GM23338 (cell line): ENCODE measurements around the gene TPGS1. TPM values are rescaled to one million over a fixed set of nuclear protein-coding genes. Genes with fewer than 3 reads are reported as not detected.

ENCODE experiments used
- ATAC-seq: fragments of 200-7000 bp; cut with Tn5 transposase; 3 replicates; pipeline ENCODE4 v1.9.1; 2020
- DNase-seq: peaks from one replicate; pipeline ENCODE4 v3.0.0-alpha.2; 2015; ENCODE audit warnings: low spot score
- H2AFZ ChIP-seq: fragments of 200-600 bp; sonication (generic); 2 replicates; pipeline ENCODE4 v1.8.0; 2016; ENCODE audit warnings: antibody characterized with exemption, mild to moderate bottlenecking, moderate library complexity
- H3F3A ChIP-seq: fragments of 200-600 bp; sonication (generic); replicated peaks from 2 replicates; pipeline ENCODE4 v1.8.0; 2017; ENCODE audit warnings: antibody characterized with exemption, mixed run types, low read depth
- H3K27ac ChIP-seq: fragments of 200-600 bp; sonication (generic); 2 replicates; pipeline ENCODE4 v1.6.1; 2016; ENCODE audit warnings: low read depth
- H3K27me3 ChIP-seq: fragments of 200-600 bp; sonication (generic); 2 replicates; pipeline ENCODE4 v1.8.0; 2016; ENCODE audit warnings: mild to moderate bottlenecking, mixed run types, moderate library complexity; ENCODE audit not compliant: insufficient read depth
- H3K36me3 ChIP-seq: fragments of 200-600 bp; sonication (generic); 2 replicates; pipeline ENCODE4 v1.8.0; 2016; ENCODE audit warnings: mild to moderate bottlenecking; ENCODE audit not compliant: insufficient read depth
- H3K4me1 ChIP-seq: fragments of 200-600 bp; sonication (generic); 2 replicates; pipeline ENCODE4 v1.8.0; 2016; ENCODE audit warnings: mild to moderate bottlenecking, moderate library complexity; ENCODE audit not compliant: insufficient read depth
- H3K4me2 ChIP-seq: fragments of 200-600 bp; sonication (generic); 2 replicates; pipeline ENCODE4 v1.7.1; 2017; ENCODE audit warnings: mixed run types
- H3K4me3 ChIP-seq: fragments of 200-600 bp; sonication (generic); 2 replicates; pipeline ENCODE4 v1.6.1; 2016; ENCODE audit warnings: mixed run types
- H3K79me2 ChIP-seq: fragments of 200-600 bp; sonication (generic); replicated peaks from 2 replicates; pipeline ENCODE4 v1.8.0; 2017; ENCODE audit warnings: mild to moderate bottlenecking; ENCODE audit not compliant: insufficient read depth
- H3K9me2 ChIP-seq: fragments of 200-600 bp; sonication (generic); 2 replicates; pipeline ENCODE4 v1.8.0; 2017; ENCODE audit not compliant: insufficient read depth
- H4K20me1 ChIP-seq: fragments of 200-600 bp; sonication (generic); replicated peaks from 2 replicates; pipeline ENCODE4 v1.8.0; 2017; ENCODE audit warnings: mild to moderate bottlenecking; ENCODE audit not compliant: insufficient read depth
- H3K27ac Mint-ChIP-seq: 2 replicates; pipeline ENCODE4 v1.8.0; 2020; ENCODE audit warnings: inconsistent platforms, mild to moderate bottlenecking, moderate library complexity, mixed read lengths
- H3K27me3 Mint-ChIP-seq: 3 replicates; pipeline ENCODE4 v1.8.0; 2022; ENCODE audit warnings: low read depth, mild to moderate bottlenecking, moderate library complexity, mixed read lengths, inconsistent platforms; ENCODE audit not compliant: insufficient read depth, poor library complexity
- H3K36me3 Mint-ChIP-seq: 3 replicates; pipeline ENCODE4 v1.8.0; 2021; ENCODE audit warnings: low read depth, mild to moderate bottlenecking, inconsistent platforms, moderate library complexity, mixed read lengths
- H3K4me1 Mint-ChIP-seq: 3 replicates; pipeline ENCODE4 v1.8.0; 2020; ENCODE audit warnings: mild to moderate bottlenecking, inconsistent platforms, mixed read lengths
- H3K4me3 Mint-ChIP-seq: 3 replicates; pipeline ENCODE4 v1.8.0; 2021; ENCODE audit warnings: moderate library complexity, mild to moderate bottlenecking, inconsistent platforms, mixed read lengths
- H3K9me3 Mint-ChIP-seq: 3 replicates; pipeline ENCODE4 v1.8.0; 2020; ENCODE audit warnings: moderate library complexity, mild to moderate bottlenecking, inconsistent platforms, mixed read lengths
- CREB1 ChIP-seq: fragments of 250-450 bp; sonication (Bioruptor Pico); IDR thresholded peaks from 2 replicates; pipeline ENCODE4 v1.5.0; 2020; ENCODE audit warnings: low read depth, mild to moderate bottlenecking, moderate library complexity
- EZH2 ChIP-seq: fragments of 200-600 bp; sonication (generic); IDR thresholded peaks from one replicate; pipeline ENCODE4 v1.8.0; 2017; ENCODE audit warnings: antibody characterized with exemption, mild to moderate bottlenecking, low read depth; ENCODE audit not compliant: unreplicated experiment
- EZH2phosphoT487 ChIP-seq: fragments of 200-600 bp; sonication (generic); IDR thresholded peaks from one replicate; pipeline ENCODE4 v1.8.1; 2018; ENCODE audit warnings: antibody characterized with exemption; ENCODE audit not compliant: unreplicated experiment
- JUNB ChIP-seq: IDR thresholded peaks from one replicate; pipeline ENCODE4 v1.6.1; 2016; ENCODE audit warnings: antibody characterized with exemption; ENCODE audit not compliant: unreplicated experiment
- NANOG ChIP-seq: IDR thresholded peaks from 2 replicates; pipeline ENCODE4 v1.6.1; 2016; ENCODE audit warnings: antibody characterized with exemption, borderline replicate concordance
- POLR2AphosphoS5 ChIP-seq: IDR thresholded peaks from 2 replicates; pipeline ENCODE4 v1.6.1; 2016; ENCODE audit warnings: antibody characterized with exemption, low read depth
- STAT1 ChIP-seq: IDR thresholded peaks from one replicate; pipeline ENCODE4 v1.6.1; 2016; ENCODE audit warnings: antibody characterized with exemption; ENCODE audit not compliant: unreplicated experiment
- ZNF331 ChIP-seq: fragments of 250-450 bp; sonication (Bioruptor Pico); IDR thresholded peaks from 2 replicates; pipeline ENCODE4 v1.5.0; 2020; ENCODE audit warnings: low read depth, mild to moderate bottlenecking, moderate library complexity
- polyA plus RNA-seq: library from polyadenylated mRNA; unstranded; fragments of >200 nt; fragmentation: Nextera tagmentation; extraction: Ambion mirVana; gene quantifications from 2 replicates; pipeline ENCODE4 v1.2.1, GENCODE V29; 2016
- total RNA-seq: library from RNA; depleted of rRNA; stranded (reverse); fragments of >200 nt; shearing (Covaris generic); gene quantifications from 2 replicates; pipeline ENCODE4 v1.2.3, GENCODE V29; 2014
- TF ChIP-seq, protein P1 (sequence below), 2 experiments: fragments of 200-600 bp in 1 of 2; sonication (generic) in 1 of 2; conservative IDR thresholded peaks; 2 replicates each; pipeline versions ENCODE4 v1.5.1 to v1.6.1; 2016 to 2017; ENCODE audit warnings: antibody characterized with exemption in 2 of 2, low read depth in 2 of 2, mild to moderate bottlenecking in 2 of 2, moderate library complexity in 1 of 2
- TF ChIP-seq, protein P2 (sequence below): IDR thresholded peaks from 2 replicates; pipeline ENCODE4 v1.6.1; 2016; ENCODE audit warnings: antibody characterized with exemption

The TPGS1 gene
- total and polyA plus RNA-seq, 2 experiments from 2014 or later, result 11.9 to 38.4 TPM

DNA sequence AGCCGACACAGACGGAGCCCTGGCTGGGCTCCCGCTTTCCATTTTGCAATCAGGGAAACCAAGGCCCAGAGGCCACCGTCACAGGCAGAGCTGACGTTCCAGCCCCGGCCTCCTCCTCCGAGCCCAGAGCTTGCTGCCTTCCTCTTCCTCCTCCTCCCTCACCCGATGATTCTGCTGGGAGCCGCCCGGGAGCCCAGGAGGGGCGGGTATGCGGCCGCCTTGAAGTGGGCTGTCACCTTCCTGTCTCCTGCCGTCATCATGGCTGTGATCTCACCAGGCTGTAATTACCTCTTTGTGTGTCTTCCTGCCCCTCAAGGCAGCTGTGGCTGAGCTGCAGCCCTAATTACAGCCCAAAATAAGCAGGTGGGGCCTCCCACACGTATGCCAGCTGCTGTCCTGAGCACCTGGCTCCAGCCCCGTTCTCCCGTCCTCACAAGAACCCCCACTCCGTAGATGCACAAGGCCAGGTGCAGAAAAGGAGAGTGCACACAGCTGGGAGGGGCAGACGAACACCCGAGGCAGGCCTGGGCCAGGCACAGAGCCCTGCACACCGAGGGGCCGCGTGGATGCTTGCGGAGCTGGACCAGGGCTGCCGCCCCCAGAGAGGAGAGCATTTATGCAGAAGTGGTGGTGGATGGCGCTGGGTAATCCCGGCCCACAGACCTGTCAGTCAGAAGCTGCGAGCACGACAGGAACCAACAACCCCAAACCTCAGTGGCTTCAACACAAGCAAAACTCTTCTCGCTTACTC, 4.0 kb downstream of the TPGS1 start:
- H4K20me1 ChIP-seq, result no peaks in the 10 kb centered on the region
- Mint-ChIP-seq H3K4me1 (peaks cover 17% of the 10 kb centered on the region; the same call in 2 of the 3 replicates), H3K27ac (peak overlapping the region; percentile 41; the same call in 1 of the 2 replicates), H3K9me3 (peaks cover 9% of the 10 kb centered on the region), H3K4me3 (peak overlapping the region; percentile 63), H3K27me3 (peaks cover 32% of the 10 kb centered on the region), H3K36me3 (peaks cover 30% of the 10 kb centered on the region)
- no peaks in the 10 kb centered on the region for H3K9me2 ChIP-seq
- H3F3A ChIP-seq, result peaks cover 20% of the 10 kb centered on the region; the same call in 1 of the 2 replicates
- ATAC-seq (peak; percentile 0; the same call in 1 of the 3 replicates), DNase-seq (no peak)
- H3K79me2 ChIP-seq, result no peaks in the 10 kb centered on the region
- TF ChIP-seq, protein P1, sequence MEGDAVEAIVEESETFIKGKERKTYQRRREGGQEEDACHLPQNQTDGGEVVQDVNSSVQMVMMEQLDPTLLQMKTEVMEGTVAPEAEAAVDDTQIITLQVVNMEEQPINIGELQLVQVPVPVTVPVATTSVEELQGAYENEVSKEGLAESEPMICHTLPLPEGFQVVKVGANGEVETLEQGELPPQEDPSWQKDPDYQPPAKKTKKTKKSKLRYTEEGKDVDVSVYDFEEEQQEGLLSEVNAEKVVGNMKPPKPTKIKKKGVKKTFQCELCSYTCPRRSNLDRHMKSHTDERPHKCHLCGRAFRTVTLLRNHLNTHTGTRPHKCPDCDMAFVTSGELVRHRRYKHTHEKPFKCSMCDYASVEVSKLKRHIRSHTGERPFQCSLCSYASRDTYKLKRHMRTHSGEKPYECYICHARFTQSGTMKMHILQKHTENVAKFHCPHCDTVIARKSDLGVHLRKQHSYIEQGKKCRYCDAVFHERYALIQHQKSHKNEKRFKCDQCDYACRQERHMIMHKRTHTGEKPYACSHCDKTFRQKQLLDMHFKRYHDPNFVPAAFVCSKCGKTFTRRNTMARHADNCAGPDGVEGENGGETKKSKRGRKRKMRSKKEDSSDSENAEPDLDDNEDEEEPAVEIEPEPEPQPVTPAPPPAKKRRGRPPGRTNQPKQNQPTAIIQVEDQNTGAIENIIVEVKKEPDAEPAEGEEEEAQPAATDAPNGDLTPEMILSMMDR (conservative IDR thresholded peaks at IDR 0.05; ENCODE audit: low read depth in 2 of 2), result no peak
- TF ChIP-seq CREB1 (CRISPR knock-in tag) (peak; percentile 38; the same call in 1 of the 2 replicates), NANOG (no peak), STAT1 (no peak)
- no peak overlapping the region for H3K27ac ChIP-seq
- H3K36me3 ChIP-seq, result no peaks in the 10 kb centered on the region; the same call in 1 of the 2 replicates
- peak overlapping the region; percentile 26; the same call in 1 of the 2 replicates for H3K4me3 ChIP-seq
- H2AFZ ChIP-seq, result no peak overlapping the region
- H3K4me1 ChIP-seq, result peaks cover 5% of the 10 kb centered on the region; the same call in 1 of the 2 replicates
- H3K27me3 ChIP-seq, result no peaks in the 10 kb centered on the region
- H3K4me2 ChIP-seq, result peak overlapping the region; percentile 71

DNA sequence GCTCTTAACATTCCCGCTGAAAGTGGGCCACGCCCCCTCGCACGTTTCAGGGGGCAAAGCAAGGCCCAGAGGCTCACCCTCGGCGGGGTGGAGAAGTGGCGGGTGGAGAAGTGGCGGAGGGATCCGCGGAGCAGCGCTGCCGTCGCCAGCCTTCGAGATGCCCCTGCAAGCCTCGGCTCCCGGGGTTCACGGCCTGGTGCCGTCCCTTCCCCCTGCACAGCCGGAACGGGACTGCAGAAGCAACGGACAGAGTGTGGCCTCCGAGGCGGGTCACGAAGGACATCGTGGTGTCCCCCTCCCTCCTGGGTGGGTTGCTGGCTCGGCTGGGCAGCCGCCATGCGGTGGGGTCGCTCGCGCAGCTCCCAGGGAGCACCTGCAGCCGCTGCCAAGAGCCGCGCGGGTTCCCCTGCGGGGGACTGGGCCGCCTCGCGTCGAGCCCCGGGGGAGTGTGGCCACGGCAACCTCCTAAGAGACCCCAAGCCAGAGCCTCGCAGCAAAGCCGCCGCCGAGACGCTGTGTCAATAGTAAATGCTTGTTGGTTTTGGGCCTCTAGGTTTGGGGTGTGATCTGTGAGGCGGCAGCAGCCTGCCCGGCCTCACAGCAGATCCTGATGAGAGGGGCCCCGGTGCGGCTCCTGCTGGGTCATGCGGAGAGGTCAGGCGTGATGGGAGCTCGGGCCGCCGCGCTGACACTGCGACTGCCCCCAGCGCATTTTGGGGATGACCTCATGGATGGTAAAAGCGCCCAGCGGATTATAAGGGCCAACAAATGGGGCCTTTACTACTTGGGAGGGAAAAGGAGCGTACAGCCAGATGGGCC, 5.5 kb downstream of the TPGS1 start:
- H2AFZ ChIP-seq, result no peak overlapping the region
- no peak overlapping the region for H3K4me3 Mint-ChIP-seq
- no peaks in the 10 kb centered on the region for H3K9me2 ChIP-seq
- H3K27me3 ChIP-seq, result no peaks in the 10 kb centered on the region
- no peaks in the 10 kb centered on the region for H4K20me1 ChIP-seq
- peaks cover 23% of the 10 kb centered on the region for H3K4me1 Mint-ChIP-seq
- peaks cover 24% of the 10 kb centered on the region for H3F3A ChIP-seq
- H3K79me2 ChIP-seq, result no peaks in the 10 kb centered on the region
- H3K4me2 ChIP-seq, result 0 out of 2 replicates have a peak overlapping the region, but pooled peaks have one; percentile 14
- peaks cover 4% of the 10 kb centered on the region; the same call in 1 of the 2 replicates for H3K4me1 ChIP-seq
- DNase-seq, result no peak
- H3K27ac ChIP-seq, result no peak overlapping the region
- peaks cover 30% of the 10 kb centered on the region for H3K36me3 Mint-ChIP-seq
- H3K9me3 Mint-ChIP-seq, result peaks cover 9% of the 10 kb centered on the region
- no peaks in the 10 kb centered on the region; the same call in 1 of the 2 replicates for H3K36me3 ChIP-seq
- ATAC-seq, result no peak; the same call in 2 of the 3 replicates
- 0 out of 2 replicates have a peak overlapping the region, but pooled peaks have one; percentile 20 for H3K4me3 ChIP-seq
- H3K27me3 Mint-ChIP-seq, result peaks cover 37% of the 10 kb centered on the region
- TF ChIP-seq JUNB (no peak), EZH2 (no peak), EZH2phosphoT487 (no peak), POLR2AphosphoS5 (no peak), ZNF331 (CRISPR knock-in tag) (no peak)
- TF ChIP-seq, protein P2, sequence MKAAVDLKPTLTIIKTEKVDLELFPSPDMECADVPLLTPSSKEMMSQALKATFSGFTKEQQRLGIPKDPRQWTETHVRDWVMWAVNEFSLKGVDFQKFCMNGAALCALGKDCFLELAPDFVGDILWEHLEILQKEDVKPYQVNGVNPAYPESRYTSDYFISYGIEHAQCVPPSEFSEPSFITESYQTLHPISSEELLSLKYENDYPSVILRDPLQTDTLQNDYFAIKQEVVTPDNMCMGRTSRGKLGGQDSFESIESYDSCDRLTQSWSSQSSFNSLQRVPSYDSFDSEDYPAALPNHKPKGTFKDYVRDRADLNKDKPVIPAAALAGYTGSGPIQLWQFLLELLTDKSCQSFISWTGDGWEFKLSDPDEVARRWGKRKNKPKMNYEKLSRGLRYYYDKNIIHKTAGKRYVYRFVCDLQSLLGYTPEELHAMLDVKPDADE, result no peak
- H3K27ac Mint-ChIP-seq, result no peak overlapping the region
